GM12891 (cell line): ENCODE data around the gene NUDT17.

Source experiments
- POLR2A ChIP-seq: IDR thresholded peaks from 2 replicates; pipeline ENCODE4 v1.6.1; 2011; ENCODE audit warnings: low read depth, low read length, control low read depth
- POLR2AphosphoS5 ChIP-seq: IDR thresholded peaks from 2 replicates; pipeline ENCODE4 v1.6.1; 2011; ENCODE audit warnings: low read depth, low read length, control low read depth

DNA sequence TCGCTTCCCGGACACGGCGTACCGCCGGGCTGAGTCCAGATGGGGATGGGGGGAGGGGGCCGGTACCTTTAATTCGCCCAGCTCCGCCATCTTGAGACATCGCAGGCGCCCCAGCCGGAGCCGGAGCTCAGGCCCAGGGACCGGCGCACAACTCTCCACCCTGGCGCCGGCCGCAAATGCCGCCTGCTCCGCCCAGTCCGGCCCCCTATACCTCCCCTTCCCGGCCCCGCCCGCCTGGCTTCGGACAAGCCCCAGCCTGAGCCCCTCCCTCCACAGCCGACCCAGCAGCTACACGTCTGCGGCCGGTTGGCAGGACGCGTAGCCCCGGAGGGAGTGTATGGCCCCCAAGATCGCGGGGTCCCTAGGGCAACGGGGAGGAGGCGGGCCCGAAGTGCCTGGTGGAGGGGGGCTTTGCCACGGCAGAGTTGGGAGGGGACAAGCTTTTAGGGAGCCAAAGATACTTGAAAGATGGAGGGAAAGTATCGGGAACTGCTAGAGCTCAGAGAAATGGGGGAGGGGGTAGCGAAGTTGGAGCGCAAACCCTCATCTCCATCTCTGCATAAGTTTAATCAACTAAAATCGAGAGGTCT, 13.6 kb downstream of the NUDT17 start, which contains the start of gene PIAS3:
- no peak for TF ChIP-seq POLR2AphosphoS5
- TF ChIP-seq POLR2A = no peak
